Heart left ventricle (tissue), 16 donors: ENCODE measurements around the gene FARSB. TPM values are rescaled to one million over a fixed set of nuclear protein-coding genes. Genes with fewer than 3 reads are reported as not detected.

Experiments
- ATAC-seq, 4 donors: fragments of 200-7000 bp; cut with Tn5 transposase; one replicate each; pipeline ENCODE4 v1.9.1; 2020 to 2022; ENCODE audit warnings: moderate library complexity in 4 of 4, mild to moderate bottlenecking in 3 of 4, moderate number of reproducible peaks in 1 of 4
- DNase-seq, 5 donors: peaks; one replicate each; pipeline ENCODE4 v3.0.0-alpha.2; 2020
- H3K27ac ChIP-seq, 12 donors: fragments of 200-600 bp; sonication (generic) in 4 of 12; one replicate each; pipeline versions ENCODE4 v1.5.0 to v1.8.0; 2016 to 2022; ENCODE audit warnings: mild to moderate bottlenecking in 2 of 12
- H3K27me3 ChIP-seq, 9 donors: fragments of 200-600 bp; sonication (generic) in 2 of 9; one replicate each; pipeline versions ENCODE4 v1.5.1 to v1.8.0; 2016 to 2022; ENCODE audit warnings: mild to moderate bottlenecking in 3 of 9
- H3K36me3 ChIP-seq, 9 donors: fragments of 200-600 bp; sonication (generic) in 2 of 9; one replicate each; pipeline versions ENCODE4 v1.5.0 to v1.8.0; 2018 to 2022; ENCODE audit warnings: mild to moderate bottlenecking in 2 of 9
- H3K4me1 ChIP-seq, 12 donors: fragments of 200-600 bp; sonication (generic) in 4 of 12; one replicate each; pipeline versions ENCODE4 v1.5.0 to v1.8.0; 2016 to 2022; ENCODE audit warnings: mild to moderate bottlenecking in 3 of 12
- H3K4me3 ChIP-seq, 12 donors: fragments of 200-600 bp; sonication (generic) in 4 of 12; one replicate each; pipeline versions ENCODE4 v1.5.0 to v1.8.0; 2017 to 2022; ENCODE audit warnings: mild to moderate bottlenecking in 9 of 12, moderate library complexity in 4 of 12
- H3K9me3 ChIP-seq, 12 donors: fragments of 200-600 bp; sonication (generic) in 4 of 12; one replicate each; pipeline versions ENCODE4 v1.5.0 to v1.8.0; 2016 to 2022; ENCODE audit warnings: mild to moderate bottlenecking in 1 of 12
- CTCF ChIP-seq, 12 donors: fragments of 200-600 bp; sonication (generic) in 4 of 12; IDR thresholded peaks; one replicate each; pipeline versions ENCODE4 v1.5.0 to v1.8.0; 2018 to 2022; ENCODE audit warnings: antibody characterized with exemption in 12 of 12, mild to moderate bottlenecking in 5 of 12
- POLR2A ChIP-seq, 2 donors: fragments of 450-650 bp; IDR thresholded peaks; one replicate each; pipeline ENCODE4 v1.6.1; 2017; ENCODE audit warnings: antibody characterized with exemption in 2 of 2, mild to moderate bottlenecking in 2 of 2, moderate library complexity in 2 of 2
- whole genome bisulfite sequencing, 4 donors: extraction: QIAGEN DNeasy Blood & Tissue Kit in 2 of 4; methylation state at CpG; one replicate each; pipeline versions ENCODE4 v1.1.5 to v1.1.7; 2013 to 2018; 5-methylcytosine and 5-hydroxymethylcytosine counted together
- intact Hi-C, 10 donors: fragments of 100-400 bp; cut with DNase I; formaldehyde crosslinking; loops; one replicate each; pipeline versions ENCODE4 v1.11.1 to v1.14.2; 2022
- polyA plus RNA-seq, 2 donors: library from polyadenylated mRNA; stranded (reverse); fragments of 200-250 nt; gene quantifications; one replicate each; pipeline ENCODE4 v1.2.3, GENCODE V29; 2013
- total RNA-seq, 9 donors: library from RNA; depleted of rRNA in 2 of 9; stranded (reverse); fragments of >200 nt in 2 of 9; fragmentation: NEBNext Ultra II Directional in 3 of 9; extraction: Animal tissue kit (Norgen Biotek cat#: 25700) in 3 of 9; gene quantifications; one replicate each; pipeline versions ENCODE4 v1.1.0 to v1.2.4, GENCODE V29; 2016 to 2023
- donor health status: ischemic (EF 13 %, LVEDD 7.1; RV severe dilation, severe dysfunction).
- donor health status: healthy with polysubstance abuse.
- donor health status: DM: no; HTN: yes; CAD: no.
- donor health status: DM: no; HTN: no; CAD: no.
- donor health status: ischemic (EF 25% LVEDD 6.9; RV normal size, moderate dysfunction).
- donor health status: ischemic (EF 25% LVEDD 5.7; RV mildly dilated, moderate dysfunction).
- donor health status: healthy.
- donor health status: DM: yes; HTN: yes; CAD: no.
- donor health status: ischemic (EF 35%, LVEDD 5.7; RV mildly dilated, moderate dysfunction).
- donor health status: nonischemic (EF 11% LVEDD 7.7; RV severe dilation, severe dysfunction).
- donor health status: DM: yes; HTN: yes; CAD: no.
- donor health status: PGD.
- donor health status: ischemic (EF 29% LVEDD 5.4; RV normal size, mild dysfunction).
- donor health status: nonischemic (EF 23%, LVEDD 6.1; RV moderate dilation, normal function).

FARSB gene
- total and polyA plus RNA-seq, 11 donors, result 9.8 to 29.2 (median 19.5) TPM

GRCh38 chr2:222683805-222684204 is 27.9 kb upstream of the FARSB start:
- H3K4me1 ChIP-seq, result peaks cover 0 to 3% (median 0%) of the 10 kb centered on the region in 12 donors
- DNase-seq (no peak), ATAC-seq (no peak)
- no peak overlapping the region for H3K27ac ChIP-seq
- intact Hi-C loops, result no loop called here
- H3K9me3 ChIP-seq, result no peaks in the 10 kb centered on the region
- TF ChIP-seq CTCF (IDR thresholded peaks at IDR 0.05), result no peak
- no peak for TF ChIP-seq POLR2A (IDR thresholded peaks at IDR 0.05)
- no peak overlapping the region for H3K4me3 ChIP-seq
- no peaks in the 10 kb centered on the region for H3K36me3 ChIP-seq
- H3K27me3 ChIP-seq, result peaks cover 0 to 11% (median 0%) of the 10 kb centered on the region in 9 donors
- 67 to 77% (median 71%) methylated on average over 3 of the region's 3 CpGs for WGBS, 4 donors

- Histone ChIP-seq H3K36me3 (no peaks in the 10 kb centered on the region), H3K4me1 (no peaks in the 10 kb centered on the region), H3K9me3 (no peaks in the 10 kb centered on the region), H3K4me3 (no peak overlapping the region), H3K27me3 (peaks cover 0 to 17% (median 0%) of the 10 kb centered on the region in 9 donors), H3K27ac (no peak overlapping the region)
- intact Hi-C loops, result no loop called here
- no peak for DNase-seq
- no peak for ATAC-seq
- 71 to 86% (median 80%) methylated on average over 3 of the region's 3 CpGs for WGBS, 4 donors
- TF ChIP-seq POLR2A (IDR thresholded peaks at IDR 0.05) (no peak), CTCF (IDR thresholded peaks at IDR 0.05) (no peak)
Observed at GRCh38 chr2:222677981-222678380, 22.1 kb upstream of the FARSB start.

- H3K9me3 ChIP-seq, result no peaks in the 10 kb centered on the region
- DNase-seq (no peak), ATAC-seq (no peak)
- intact Hi-C loops, result no loop called here
- H3K4me1 ChIP-seq, result peaks cover 0 to 18% (median 5%) of the 10 kb centered on the region in 12 donors
- WGBS, 4 donors, result 78 to 90% (median 84%) methylated on average over 5 of the region's 5 CpGs
- TF ChIP-seq CTCF (IDR thresholded peaks at IDR 0.05) (no peak), POLR2A (IDR thresholded peaks at IDR 0.05) (no peak)
- H3K36me3 ChIP-seq, result no peaks in the 10 kb centered on the region
- H3K4me3 ChIP-seq, result no peak overlapping the region
- H3K27me3 ChIP-seq, result peaks cover 0 to 26% (median 8%) of the 10 kb centered on the region in 9 donors
- H3K27ac ChIP-seq, result no peak overlapping the region
Observed at GRCh38 chr2:222673883-222674282, 18.0 kb upstream of the FARSB start.

DNA sequence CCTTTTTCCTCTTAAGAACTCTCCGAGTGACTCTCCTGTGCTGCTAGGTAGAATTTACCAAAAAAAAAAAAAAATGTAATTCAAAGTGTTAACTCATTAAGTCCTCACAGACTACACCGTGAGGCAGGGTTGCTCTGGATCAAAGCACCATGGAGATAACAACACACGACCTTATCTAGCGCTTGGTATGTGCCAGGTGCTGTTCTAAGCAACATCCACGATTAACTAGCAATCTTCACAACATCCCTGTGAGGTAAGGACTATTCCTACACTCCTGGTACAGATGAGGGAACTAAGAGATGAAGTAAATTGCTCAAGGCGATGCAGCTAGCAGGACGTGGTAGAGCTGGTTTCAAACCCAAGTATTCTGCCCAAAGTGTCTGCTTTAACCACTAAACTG is 17.4 kb upstream of the FARSB start:
- DNase-seq (no peak), ATAC-seq (no peak)
- Histone ChIP-seq H3K27ac (no peak overlapping the region), H3K4me1 (peaks cover 0 to 24% (median 5%) of the 10 kb centered on the region in 12 donors), H3K36me3 (no peaks in the 10 kb centered on the region), H3K9me3 (no peaks in the 10 kb centered on the region), H3K4me3 (no peak overlapping the region), H3K27me3 (peaks cover 0 to 25% (median 8%) of the 10 kb centered on the region in 9 donors)
- TF ChIP-seq CTCF (IDR thresholded peaks at IDR 0.05) (no peak), POLR2A (IDR thresholded peaks at IDR 0.05) (no peak)
- WGBS, 4 donors, result 59 to 63% (median 62%) methylated on average over 7 of the region's 7 CpGs
- intact Hi-C loops, result no loop called here
